AG04450 (cell line): ENCODE measurements around the gene DDX24. TPM values are rescaled to one million over a fixed set of nuclear protein-coding genes. Genes with fewer than 3 reads are reported as not detected.
A peak's percentile ranks its signal among the peaks of the same experiment; 100 is the strongest.

Source experiments
- CTCF ChIA-PET: fragments of 300-600, 350-600 bp; formaldehyde crosslinking; extraction: SDS; loops from one replicate; lab custom pipeline; 2022; ENCODE audit warnings: antibody characterized with exemption, inconsistent platforms; lab: Charles Lee
- POLR2A ChIA-PET: fragments of 350-600 bp; formaldehyde crosslinking; extraction: SDS; loops from one replicate; lab custom pipeline; 2021; ENCODE audit warnings: antibody characterized with exemption, inconsistent platforms; lab: Yijun Ruan, JAX
- DNase-seq: peaks from one replicate; pipeline ENCODE4 v3.0.0-alpha.2; 2011; ENCODE audit warnings: low read depth, low spot score
- H3K27ac ChIP-seq: one replicate; pipeline ENCODE4 v1.5.1; 2012; ENCODE audit warnings: low read depth, low read length, control low read depth
- H3K27me3 ChIP-seq: one replicate; pipeline ENCODE4 v1.6.0; 2012; ENCODE audit warnings: low read length; ENCODE audit not compliant: control insufficient read depth, insufficient read depth
- H3K4me3 ChIP-seq: 2 replicates; pipeline ENCODE4 v1.5.1; 2011; ENCODE audit warnings: mild to moderate bottlenecking, low read depth, low read length, control low read depth
- H3K9me3 ChIP-seq: 2 replicates; pipeline ENCODE4 v1.5.1; 2012; ENCODE audit warnings: low read length; ENCODE audit not compliant: control insufficient read depth, insufficient read depth
- CTCF ChIP-seq: IDR thresholded peaks from 2 replicates; pipeline ENCODE4 v1.5.1; 2011; ENCODE audit warnings: low read depth, low read length, control low read depth, inconsistent platforms
- polyA plus RNA-seq: library from polyadenylated mRNA; depleted of rRNA; stranded (reverse); fragments of >200 nt; gene quantifications from 2 replicates; pipeline ENCODE4 v1.2.3, GENCODE V29; 2011

Gene DDX24
- polyA plus RNA-seq, 1 experiment = 159 TPM

GRCh38 chr14:94042433-94043091 lies 38.4 kb downstream of the DDX24 start:
- no peaks in the 10 kb centered on the region; the same call in 1 of the 2 replicates for H3K9me3 ChIP-seq
- H3K27ac ChIP-seq = no peak overlapping the region
- ChIA-PET CTCF (interaction anchor here (1.0 to 3.0 kb wide), 3 partner anchors 89 to 138 kb away, joined by 3 to 11 read pairs (median 10); no protein-coding TSS in a partner anchor), POLR2A (no interaction called here)
- H3K4me3 ChIP-seq = no peak overlapping the region
- DNase-seq = no peak
- no peak for TF ChIP-seq CTCF
- H3K27me3 ChIP-seq = no peaks in the 10 kb centered on the region

- CTCF ChIA-PET = interaction anchor here (0.6 to 3.0 kb wide), 4 partner anchors 90 to 386 kb away, joined by 3 to 11 read pairs (median 7); no protein-coding TSS in a partner anchor
- Histone ChIP-seq H3K4me3 (no peak overlapping the region), H3K27me3 (no peaks in the 10 kb centered on the region), H3K9me3 (no peaks in the 10 kb centered on the region; the same call in 1 of the 2 replicates), H3K27ac (no peak overlapping the region)
- TF ChIP-seq CTCF = no peak
- POLR2A ChIA-PET = no interaction called here
- peak; percentile 46 for DNase-seq
These were observed 39.3 kb downstream of the DDX24 start for GRCh38 chr14:94041551-94042346.

- TF ChIP-seq CTCF = no peak
- Histone ChIP-seq H3K27me3 (no peaks in the 10 kb centered on the region), H3K4me3 (no peak overlapping the region), H3K9me3 (no peaks in the 10 kb centered on the region; the same call in 1 of the 2 replicates), H3K27ac (no peak overlapping the region)
- CTCF ChIA-PET = interaction anchor here (1.0 to 3.0 kb wide), 3 partner anchors 91 to 101 kb away, joined by 3 to 11 read pairs (median 10); no protein-coding TSS in a partner anchor
- no peak for DNase-seq
- POLR2A ChIA-PET = no interaction called here
These were observed 40.2 kb downstream of the DDX24 start for GRCh38 chr14:94040796-94041195.

GRCh38 chr14:94040247-94040646 lies 40.8 kb downstream of the DDX24 start:
- H3K27ac ChIP-seq = no peak overlapping the region
- no peaks in the 10 kb centered on the region; the same call in 1 of the 2 replicates for H3K9me3 ChIP-seq
- ChIA-PET POLR2A (no interaction called here), CTCF (interaction anchor here (8.7 kb wide), 1 partner anchor 97 kb away, joined by 183 read pairs; no protein-coding TSS in a partner anchor)
- H3K27me3 ChIP-seq = no peaks in the 10 kb centered on the region
- no peak for TF ChIP-seq CTCF
- no peak for DNase-seq
- no peak overlapping the region for H3K4me3 ChIP-seq
